ENCODE measurements around the gene ADNP2. TPM values are rescaled to one million over a fixed set of nuclear protein-coding genes. Genes with fewer than 3 reads are reported as not detected.

The ADNP2 gene
- total RNA-seq, 1 experiment from 2014 or later: 40.5 TPM

DNA sequence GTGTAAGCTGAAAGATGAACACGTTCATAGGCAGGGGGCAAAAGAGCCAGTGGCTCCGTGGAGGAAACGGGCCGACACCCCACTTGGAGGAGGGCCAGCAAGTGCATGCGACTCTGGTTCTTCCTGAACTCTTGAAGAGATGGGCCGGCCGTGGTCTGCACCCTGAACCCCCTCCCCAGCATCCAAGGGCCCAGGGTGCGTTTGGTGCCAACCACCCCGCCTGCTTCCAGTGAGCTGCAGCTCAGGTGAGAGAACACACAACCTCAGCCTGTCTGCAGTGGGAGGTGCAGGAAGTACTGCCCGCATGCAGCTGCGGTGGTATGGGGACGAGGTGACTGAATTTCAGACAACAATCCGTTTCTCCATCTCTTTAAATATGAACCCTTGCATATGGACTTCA lies 58.9 kb downstream of the ADNP2 start:
- no peak overlapping the region for H3K27ac ChIP-seq (ENCODE audit: low read length)
- DNase-seq (ENCODE audit: low read depth, low spot score) (no peak), ATAC-seq (no peak)
- BruUV-seq (replicated peaks): no TSS peak
- H3K4me1 ChIP-seq (ENCODE audit: control insufficient read depth, insufficient read depth, low read length): peaks cover 4% of the 10 kb centered on the region; the same call in 1 of the 2 replicates
- intact Hi-C loops (cut with micrococcal nuclease; ENCODE audit: unreplicated experiment): no loop called here
- H3K27me3 ChIP-seq (ENCODE audit: control insufficient read depth, insufficient read depth, low read length): peaks cover 4% of the 10 kb centered on the region; the same call in 1 of the 2 replicates
- CTCF ChIA-PET: no interaction called here
- in situ Hi-C loops (cut with HindIII; ENCODE audit: low pct_unique_long_range_greater_than_20kb, low sequenced_read_pairs): no loop called here
- POLR2A ChIA-PET: interaction anchor here (0.6 to 0.7 kb wide), 2 partner anchors 48 to 1080 kb away, joined by 3 read pairs; no protein-coding TSS in a partner anchor
- no peak overlapping the region for H3K4me3 ChIP-seq (ENCODE audit: low read depth in 2 of 2, low read length in 2 of 2)
- H3K9me3 ChIP-seq (ENCODE audit: control insufficient read depth, insufficient read depth, low read depth, low read length): no peaks in the 10 kb centered on the region; the same call in 1 of the 2 replicates
- H3K36me3 ChIP-seq (ENCODE audit: control insufficient read depth, insufficient read depth, low read length): no peaks in the 10 kb centered on the region
- TF ChIP-seq SIN3A (IDR thresholded peaks at IDR 0.05; ENCODE audit: borderline replicate concordance, insufficient read depth, low read depth, low read length): no peak
- no peak for TF ChIP-seq TCF7L2 (IDR thresholded peaks at IDR 0.05; ENCODE audit: low read depth, low read length)
- TF ChIP-seq, protein P1, sequence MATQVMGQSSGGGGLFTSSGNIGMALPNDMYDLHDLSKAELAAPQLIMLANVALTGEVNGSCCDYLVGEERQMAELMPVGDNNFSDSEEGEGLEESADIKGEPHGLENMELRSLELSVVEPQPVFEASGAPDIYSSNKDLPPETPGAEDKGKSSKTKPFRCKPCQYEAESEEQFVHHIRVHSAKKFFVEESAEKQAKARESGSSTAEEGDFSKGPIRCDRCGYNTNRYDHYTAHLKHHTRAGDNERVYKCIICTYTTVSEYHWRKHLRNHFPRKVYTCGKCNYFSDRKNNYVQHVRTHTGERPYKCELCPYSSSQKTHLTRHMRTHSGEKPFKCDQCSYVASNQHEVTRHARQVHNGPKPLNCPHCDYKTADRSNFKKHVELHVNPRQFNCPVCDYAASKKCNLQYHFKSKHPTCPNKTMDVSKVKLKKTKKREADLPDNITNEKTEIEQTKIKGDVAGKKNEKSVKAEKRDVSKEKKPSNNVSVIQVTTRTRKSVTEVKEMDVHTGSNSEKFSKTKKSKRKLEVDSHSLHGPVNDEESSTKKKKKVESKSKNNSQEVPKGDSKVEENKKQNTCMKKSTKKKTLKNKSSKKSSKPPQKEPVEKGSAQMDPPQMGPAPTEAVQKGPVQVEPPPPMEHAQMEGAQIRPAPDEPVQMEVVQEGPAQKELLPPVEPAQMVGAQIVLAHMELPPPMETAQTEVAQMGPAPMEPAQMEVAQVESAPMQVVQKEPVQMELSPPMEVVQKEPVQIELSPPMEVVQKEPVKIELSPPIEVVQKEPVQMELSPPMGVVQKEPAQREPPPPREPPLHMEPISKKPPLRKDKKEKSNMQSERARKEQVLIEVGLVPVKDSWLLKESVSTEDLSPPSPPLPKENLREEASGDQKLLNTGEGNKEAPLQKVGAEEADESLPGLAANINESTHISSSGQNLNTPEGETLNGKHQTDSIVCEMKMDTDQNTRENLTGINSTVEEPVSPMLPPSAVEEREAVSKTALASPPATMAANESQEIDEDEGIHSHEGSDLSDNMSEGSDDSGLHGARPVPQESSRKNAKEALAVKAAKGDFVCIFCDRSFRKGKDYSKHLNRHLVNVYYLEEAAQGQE (IDR thresholded peaks at IDR 0.05; ENCODE audit: insufficient read depth in 1 of 2, low read depth in 2 of 2, low read length in 1 of 2): no peak
- no peak for TF ChIP-seq POLR2AphosphoS5 (IDR thresholded peaks at IDR 0.05; ENCODE audit: low read depth, low read length)
- TF ChIP-seq, protein P2, sequence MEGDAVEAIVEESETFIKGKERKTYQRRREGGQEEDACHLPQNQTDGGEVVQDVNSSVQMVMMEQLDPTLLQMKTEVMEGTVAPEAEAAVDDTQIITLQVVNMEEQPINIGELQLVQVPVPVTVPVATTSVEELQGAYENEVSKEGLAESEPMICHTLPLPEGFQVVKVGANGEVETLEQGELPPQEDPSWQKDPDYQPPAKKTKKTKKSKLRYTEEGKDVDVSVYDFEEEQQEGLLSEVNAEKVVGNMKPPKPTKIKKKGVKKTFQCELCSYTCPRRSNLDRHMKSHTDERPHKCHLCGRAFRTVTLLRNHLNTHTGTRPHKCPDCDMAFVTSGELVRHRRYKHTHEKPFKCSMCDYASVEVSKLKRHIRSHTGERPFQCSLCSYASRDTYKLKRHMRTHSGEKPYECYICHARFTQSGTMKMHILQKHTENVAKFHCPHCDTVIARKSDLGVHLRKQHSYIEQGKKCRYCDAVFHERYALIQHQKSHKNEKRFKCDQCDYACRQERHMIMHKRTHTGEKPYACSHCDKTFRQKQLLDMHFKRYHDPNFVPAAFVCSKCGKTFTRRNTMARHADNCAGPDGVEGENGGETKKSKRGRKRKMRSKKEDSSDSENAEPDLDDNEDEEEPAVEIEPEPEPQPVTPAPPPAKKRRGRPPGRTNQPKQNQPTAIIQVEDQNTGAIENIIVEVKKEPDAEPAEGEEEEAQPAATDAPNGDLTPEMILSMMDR (IDR thresholded peaks at IDR 0.05): no peak

DNA sequence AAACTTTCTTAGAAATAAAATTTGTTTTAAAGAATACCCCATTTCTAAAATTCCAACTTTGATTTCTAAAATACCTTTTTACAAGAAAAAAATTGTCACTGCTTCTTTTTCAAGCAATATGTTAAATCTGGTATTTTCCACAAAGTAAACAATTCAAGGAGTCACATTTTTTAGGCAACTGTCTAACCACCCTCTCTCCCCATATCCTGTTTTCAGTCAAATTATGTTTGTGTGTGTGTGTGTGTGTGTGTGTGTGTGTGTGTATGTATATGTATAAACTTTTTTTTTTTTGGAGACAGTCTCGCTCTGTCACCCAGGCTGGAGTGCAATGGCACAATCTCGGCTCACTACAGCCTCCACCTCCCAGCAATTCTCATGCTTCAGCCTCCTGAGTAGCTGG lies 59.3 kb downstream of the ADNP2 start:
- TF ChIP-seq SIN3A (IDR thresholded peaks at IDR 0.05; ENCODE audit: borderline replicate concordance, insufficient read depth, low read depth, low read length) (no peak), TCF7L2 (IDR thresholded peaks at IDR 0.05; ENCODE audit: low read depth, low read length) (no peak), POLR2AphosphoS5 (IDR thresholded peaks at IDR 0.05; ENCODE audit: low read depth, low read length) (no peak)
- TF ChIP-seq, protein P1 (IDR thresholded peaks at IDR 0.05; ENCODE audit: insufficient read depth in 1 of 2, low read depth in 2 of 2, low read length in 1 of 2): no peak
- TF ChIP-seq, protein P2 (IDR thresholded peaks at IDR 0.05): no peak
- H3K4me3 ChIP-seq (ENCODE audit: low read depth in 2 of 2, low read length in 2 of 2): no peak overlapping the region
- H3K36me3 ChIP-seq (ENCODE audit: control insufficient read depth, insufficient read depth, low read length): no peaks in the 10 kb centered on the region
- H3K4me1 ChIP-seq (ENCODE audit: control insufficient read depth, insufficient read depth, low read length): peaks cover 4% of the 10 kb centered on the region; the same call in 1 of the 2 replicates
- peaks cover 4% of the 10 kb centered on the region; the same call in 1 of the 2 replicates for H3K27me3 ChIP-seq (ENCODE audit: control insufficient read depth, insufficient read depth, low read length)
- no TSS peak for BruUV-seq (replicated peaks)
- in situ Hi-C loops (cut with HindIII; ENCODE audit: low pct_unique_long_range_greater_than_20kb, low sequenced_read_pairs): no loop called here
- ATAC-seq (no peak), DNase-seq (ENCODE audit: low read depth, low spot score) (no peak)
- POLR2A ChIA-PET: interaction anchor here (0.7 kb wide), 1 partner anchor 47 kb away, joined by 3 read pairs; no protein-coding TSS in a partner anchor
- H3K9me3 ChIP-seq (ENCODE audit: control insufficient read depth, insufficient read depth, low read depth, low read length): no peaks in the 10 kb centered on the region; the same call in 1 of the 2 replicates
- no peak overlapping the region for H3K27ac ChIP-seq (ENCODE audit: low read length)
- CTCF ChIA-PET: no interaction called here
- intact Hi-C loops (cut with micrococcal nuclease; ENCODE audit: unreplicated experiment): no loop called here
